ENCODE measurements around the gene SRGAP3. TPM values are rescaled to one million over a fixed set of nuclear protein-coding genes. Genes with fewer than 3 reads are reported as not detected.

Gene SRGAP3
- polyA plus RNA-seq, 3 donors: 13.3 to 15.8 (median 15.4) TPM

DNA sequence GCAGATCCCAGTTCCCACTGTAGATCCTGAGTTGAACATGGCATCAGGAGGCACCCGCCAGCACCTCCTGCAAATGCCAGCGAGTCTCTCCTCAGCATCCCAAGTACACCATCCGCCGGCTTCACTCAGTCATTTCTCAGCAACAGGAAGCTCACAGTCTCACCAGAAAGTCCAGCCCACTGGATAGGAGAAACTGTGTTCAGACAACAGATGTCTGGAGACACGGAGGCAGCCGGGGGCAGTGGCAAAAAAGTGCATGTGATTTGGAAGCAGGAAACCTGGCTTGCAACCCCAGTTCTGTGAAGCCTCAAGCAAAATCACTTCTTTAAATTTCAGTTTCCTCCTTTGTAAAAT, 68.7 kb downstream of the SRGAP3 start:
- DNase-seq (ENCODE audit: low read depth in 3 of 3, low spot score in 2 of 3): no peak

DNA sequence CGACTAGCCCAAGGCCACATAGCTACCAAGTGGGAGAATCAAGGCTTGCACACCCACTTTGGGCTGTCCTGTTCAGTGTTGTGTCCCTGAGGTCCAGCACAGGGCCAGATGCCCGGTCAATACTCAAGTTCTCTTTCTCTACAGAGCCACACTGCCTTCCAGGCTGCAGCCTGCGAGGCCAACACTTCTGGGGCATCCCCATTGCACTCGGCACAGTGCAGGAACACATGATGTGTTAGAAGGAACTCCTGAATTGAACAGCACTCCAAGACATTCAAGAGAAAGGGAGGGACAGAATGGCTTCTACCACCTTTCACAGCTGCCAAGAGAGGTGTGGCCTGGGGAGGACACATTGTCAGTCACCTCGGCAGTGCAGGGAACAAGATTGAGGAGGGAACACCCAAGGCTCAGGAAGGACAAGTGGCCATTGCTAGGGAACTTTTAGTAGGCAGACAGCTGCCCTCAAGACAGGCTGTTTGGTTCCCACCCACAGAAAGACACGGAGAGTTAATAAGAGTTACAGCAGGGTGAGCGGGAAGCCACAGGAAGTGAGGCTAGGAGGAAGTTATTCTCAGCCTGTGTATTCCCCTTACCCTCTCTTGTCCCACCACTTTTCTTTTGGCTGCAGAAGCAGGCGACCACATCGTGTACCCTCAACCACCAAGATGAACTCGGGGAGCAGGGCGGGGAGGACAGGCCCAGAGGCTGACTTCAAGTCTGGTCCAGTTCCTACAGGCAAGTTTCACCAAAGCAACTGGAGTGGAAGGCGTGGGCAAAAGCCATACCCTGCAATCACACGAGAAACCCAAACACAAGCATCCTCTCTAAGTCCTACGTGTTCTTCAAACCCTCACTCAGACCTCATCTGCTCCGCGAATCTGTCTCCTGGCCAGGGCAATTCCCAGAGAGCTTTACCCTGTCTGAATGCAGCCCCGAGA, 69.4 kb downstream of the SRGAP3 start:
- DNase-seq (ENCODE audit: low read depth in 3 of 3, low spot score in 2 of 3): no peak

GRCh38 chr3:9178697-9179096, 70.7 kb downstream of the SRGAP3 start:
- DNase-seq (ENCODE audit: low read depth in 3 of 3, low spot score in 2 of 3): no peak

DNA sequence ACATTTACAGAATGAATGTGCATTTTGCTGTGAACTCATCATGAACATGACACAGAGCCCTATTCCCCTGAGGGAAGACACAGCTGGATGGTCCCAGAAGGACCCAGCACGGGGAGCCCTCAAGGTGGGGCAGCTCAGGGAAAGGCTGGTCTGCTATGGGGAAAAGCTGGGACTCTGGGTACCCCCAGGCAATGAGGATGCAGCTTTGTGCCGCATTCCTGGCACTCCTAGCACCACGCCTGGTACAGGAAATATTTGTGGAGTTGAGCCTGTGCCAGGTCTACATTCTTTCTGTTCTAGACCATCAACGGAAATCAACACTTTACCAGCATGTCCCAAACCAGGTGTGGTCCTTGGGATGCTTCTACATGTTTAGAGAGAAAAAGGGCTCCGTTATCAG, 74.0 kb downstream of the SRGAP3 start:
- no peak for DNase-seq (ENCODE audit: low read depth in 3 of 3, low spot score in 2 of 3)

GRCh38 chr3:9173445-9173844, 76.0 kb downstream of the SRGAP3 start:
- DNase-seq (ENCODE audit: low read depth in 3 of 3, low spot score in 2 of 3): no peak

- no peak for DNase-seq (ENCODE audit: low read depth in 3 of 3, low spot score in 2 of 3)
Observed at GRCh38 chr3:9172851-9173321, 76.6 kb downstream of the SRGAP3 start.

- no peak for DNase-seq (ENCODE audit: low read depth in 3 of 3, low spot score in 2 of 3)
Observed at GRCh38 chr3:9170851-9171160, 78.6 kb downstream of the SRGAP3 start.

DNA sequence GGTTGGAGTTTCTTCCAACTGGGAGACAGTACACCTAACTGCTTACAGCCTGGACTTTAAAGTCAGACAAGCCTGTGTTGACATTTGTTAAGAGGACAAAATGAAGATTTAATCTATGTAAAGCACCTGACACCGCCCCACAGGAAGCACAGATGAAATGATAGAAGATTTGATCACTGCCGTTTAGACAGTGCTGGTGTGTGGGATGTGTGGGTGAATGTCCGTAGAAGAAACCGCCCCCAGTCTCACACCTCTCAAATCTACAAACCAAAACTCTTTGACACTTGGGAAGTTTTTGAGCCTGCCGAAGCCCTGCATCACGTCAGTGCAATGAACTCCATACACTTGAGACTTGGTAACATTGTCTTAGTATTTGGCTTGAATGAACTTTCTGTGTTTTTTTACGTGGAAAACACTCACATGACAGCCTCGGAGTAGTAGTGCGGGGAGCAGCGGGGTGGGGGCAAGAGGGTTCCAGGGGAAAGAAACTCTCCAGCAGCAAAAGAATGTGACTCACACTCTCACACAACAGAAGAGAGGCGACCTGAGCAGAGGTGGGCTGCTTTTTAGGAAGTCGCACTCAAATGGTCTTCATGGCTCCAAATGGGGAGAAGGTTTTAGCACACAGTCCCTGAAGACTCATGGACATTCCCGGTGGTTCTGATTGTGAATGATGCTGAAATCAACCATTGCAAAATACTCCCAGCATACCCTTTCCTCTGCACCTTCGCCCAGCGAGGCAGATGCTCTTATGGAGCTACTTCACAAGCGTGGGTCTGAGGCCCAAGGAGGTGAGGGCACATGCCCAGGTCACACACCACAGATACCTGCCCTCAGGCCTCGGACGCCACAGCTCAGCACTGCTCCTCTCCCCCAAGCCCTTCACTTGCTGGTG, 79.2 kb downstream of the SRGAP3 start:
- DNase-seq (ENCODE audit: low read depth in 3 of 3, low spot score in 2 of 3): no peak

GRCh38 chr3:9169326-9169725, 80.1 kb downstream of the SRGAP3 start:
- DNase-seq (ENCODE audit: low read depth in 3 of 3, low spot score in 2 of 3): no peak

GRCh38 chr3:9168241-9168741, 81.2 kb downstream of the SRGAP3 start:
- DNase-seq (ENCODE audit: low read depth in 3 of 3, low spot score in 2 of 3): no peak

DNA sequence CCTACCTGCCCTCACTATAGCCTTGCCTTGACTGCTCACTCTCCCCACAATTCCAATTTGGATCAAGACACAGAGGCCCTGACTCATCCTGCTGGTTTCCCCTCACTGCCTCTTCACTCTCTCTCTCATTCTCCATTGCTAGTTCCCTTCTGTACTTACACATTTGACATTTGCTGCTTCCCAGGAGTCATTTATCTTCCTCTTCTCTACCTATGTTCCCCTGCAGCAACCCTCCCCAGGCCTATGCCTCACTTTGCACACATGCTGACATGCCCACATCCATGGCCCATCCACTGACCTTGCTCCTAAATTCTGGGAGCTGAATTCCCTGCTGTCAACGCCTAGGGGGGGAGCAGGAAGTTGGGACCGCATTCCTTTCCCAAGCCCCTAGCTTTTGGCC, 82.2 kb downstream of the SRGAP3 start:
- no peak for DNase-seq (ENCODE audit: low read depth in 3 of 3, low spot score in 2 of 3)

DNA sequence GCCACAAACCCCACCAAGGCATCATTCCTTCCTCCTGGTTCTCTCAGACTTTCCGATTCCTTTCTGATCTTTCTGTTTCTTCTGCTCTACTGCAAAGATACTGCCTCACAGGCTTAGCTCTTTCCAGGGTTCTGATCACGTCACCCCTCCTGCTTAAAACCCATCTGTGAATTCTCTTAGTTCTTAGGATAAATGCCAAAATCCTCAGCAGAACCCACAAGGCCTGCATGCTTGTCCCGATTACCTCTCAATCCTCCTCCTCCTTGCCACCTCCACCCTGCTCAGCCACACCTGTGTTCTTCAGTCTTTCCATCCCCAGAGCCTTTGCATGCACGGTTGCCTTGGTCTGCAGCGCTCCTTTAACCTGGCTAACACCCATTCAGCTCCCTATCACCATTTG, 84.0 kb downstream of the SRGAP3 start:
- DNase-seq (ENCODE audit: low read depth in 3 of 3, low spot score in 2 of 3): no peak

- DNase-seq (ENCODE audit: low read depth in 3 of 3, low spot score in 2 of 3): no peak
Observed at GRCh38 chr3:9163289-9163688, 86.2 kb downstream of the SRGAP3 start.

- no peak for DNase-seq (ENCODE audit: low read depth in 3 of 3, low spot score in 2 of 3)
Observed at GRCh38 chr3:9161811-9162210, 87.6 kb downstream of the SRGAP3 start.

GRCh38 chr3:9161298-9161697, 88.1 kb downstream of the SRGAP3 start:
- DNase-seq (ENCODE audit: low read depth in 3 of 3, low spot score in 2 of 3): no peak

GRCh38 chr3:9158865-9159630, 90.4 kb downstream of the SRGAP3 start:
- DNase-seq (ENCODE audit: low read depth in 3 of 3, low spot score in 2 of 3): no peak

DNA sequence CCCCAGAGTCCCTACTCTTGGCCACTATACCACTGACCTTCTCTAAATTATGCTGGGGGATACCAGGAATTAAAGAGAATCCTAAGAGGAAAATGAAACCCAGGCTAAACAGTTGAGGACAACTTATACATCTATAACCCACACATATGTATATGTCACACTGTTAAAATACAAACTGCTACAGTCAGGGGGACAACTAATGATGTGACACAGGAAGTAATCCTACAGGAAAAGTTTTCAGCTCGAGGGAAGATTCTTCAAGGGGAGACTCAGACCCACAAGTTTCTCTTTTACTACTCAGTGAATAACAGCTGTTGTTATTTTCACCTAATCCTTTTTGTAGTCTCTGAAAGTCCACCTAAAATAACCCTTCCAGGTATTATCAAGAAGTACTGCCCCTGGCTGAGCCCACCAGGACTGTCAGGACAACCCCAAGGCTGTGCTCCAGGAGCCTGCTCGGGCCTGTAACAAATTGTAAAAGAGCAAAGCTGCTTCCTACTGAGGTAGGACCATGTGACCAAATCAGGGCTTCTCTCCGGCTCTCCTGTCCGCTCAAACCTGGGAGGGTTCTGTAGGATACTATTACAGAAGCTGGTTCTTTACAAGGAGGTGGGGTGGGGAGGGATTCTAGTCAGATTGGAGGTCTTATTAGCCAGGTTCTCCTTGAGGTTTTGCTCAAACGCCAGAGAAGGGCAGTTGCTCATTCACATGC, 91.6 kb downstream of the SRGAP3 start:
- no peak for DNase-seq (ENCODE audit: low read depth in 3 of 3, low spot score in 2 of 3)

- DNase-seq (ENCODE audit: low read depth in 3 of 3, low spot score in 2 of 3): no peak
Observed at GRCh38 chr3:9156604-9157003, 92.8 kb downstream of the SRGAP3 start.

GRCh38 chr3:9155028-9155427, 94.4 kb downstream of the SRGAP3 start:
- DNase-seq (ENCODE audit: low read depth in 3 of 3, low spot score in 2 of 3): no peak

Measured in right renal cortex interstitium (tissue), 3 donors.